Measurements from ENCODE around the gene PTGER3. TPM values are rescaled to one million over a fixed set of nuclear protein-coding genes. Genes with fewer than 3 reads are reported as not detected.

Gene PTGER3
- total and polyA plus RNA-seq, 10 of the 15 experiments (the other 5 are each of a cell fraction or from before 2014, with no cell fraction given): under 0.01 to 0.04 (median 0.02) TPM; not detected in 7

- ChIA-PET RAD21 (ENCODE audit: unreplicated experiment) (no interaction called here), POLR2A (no interaction called here), CTCF (no interaction called here), SMC1A (ENCODE audit: uncharacterized antibody, unreplicated experiment) (interaction anchor here (1.0 kb wide), 1 partner anchor 11 kb away, joined by 3 read pairs; no protein-coding TSS in a partner anchor)
- Histone ChIP-seq H3K79me2 (ENCODE audit: control insufficient read depth, insufficient read depth, low read length) (no peaks in the 10 kb centered on the region), H3K27me3 (replicated peaks in 1 of 2; ENCODE audit: control insufficient read depth in 2 of 2, insufficient read depth in 2 of 2, low read length in 1 of 2) (peaks cover 0 to 2% of the 10 kb centered on the region in 2 experiments; a peak in 1 of 4 replicates), H3K27ac (ENCODE audit: control insufficient read depth, insufficient read depth) (no peak overlapping the region), H3K4me1 (ENCODE audit: control insufficient read depth, insufficient read depth, low read length) (no peaks in the 10 kb centered on the region), H3K36me3 (ENCODE audit: control insufficient read depth in 2 of 2, insufficient read depth in 2 of 2, low read length in 1 of 2) (no peaks in the 10 kb centered on the region), H3K4me3 (no peak overlapping the region), H3K4me2 (ENCODE audit: control insufficient read depth, insufficient read depth) (no peak overlapping the region), H3K9ac (ENCODE audit: control insufficient read depth, insufficient read depth, low read length) (no peak overlapping the region), H3K9me3 (replicated peaks; ENCODE audit: control insufficient read depth, insufficient read depth, low read length) (no peaks in the 10 kb centered on the region), H4K20me1 (ENCODE audit: control insufficient read depth, insufficient read depth) (no peaks in the 10 kb centered on the region), H2AFZ (ENCODE audit: control insufficient read depth, low read depth, low read length) (no peak overlapping the region)
- intact Hi-C loops (cut with micrococcal nuclease; ENCODE audit: unreplicated experiment): no loop called here
- FAIRE-seq (no peak), ATAC-seq (no peak), DNase-seq (ENCODE audit: low read depth, low spot score) (no peak)
- 3% methylated on average over 2 of the region's 2 CpGs for WGBS (ENCODE audit: insufficient coverage, insufficient replicate concordance, low lambda C conversion rate, missing lambda C conversion rate)
- in situ Hi-C loops (cut with MboI): no loop called here
- BruUV-seq (replicated peaks): no TSS peak
- no peak for TF ChIP-seq TAF1 (IDR thresholded peaks at IDR 0.05; ENCODE audit: borderline replicate concordance, low read depth, low read length)
- no peak for TF ChIP-seq CHD2 (IDR thresholded peaks at IDR 0.05; ENCODE audit: borderline replicate concordance, low read depth, low read length)
- no peak for TF ChIP-seq CEBPB (IDR thresholded peaks at IDR 0.05; ENCODE audit: borderline replicate concordance in 1 of 2, low read depth in 2 of 2, low read length in 2 of 2)
- TF ChIP-seq, protein P1, sequence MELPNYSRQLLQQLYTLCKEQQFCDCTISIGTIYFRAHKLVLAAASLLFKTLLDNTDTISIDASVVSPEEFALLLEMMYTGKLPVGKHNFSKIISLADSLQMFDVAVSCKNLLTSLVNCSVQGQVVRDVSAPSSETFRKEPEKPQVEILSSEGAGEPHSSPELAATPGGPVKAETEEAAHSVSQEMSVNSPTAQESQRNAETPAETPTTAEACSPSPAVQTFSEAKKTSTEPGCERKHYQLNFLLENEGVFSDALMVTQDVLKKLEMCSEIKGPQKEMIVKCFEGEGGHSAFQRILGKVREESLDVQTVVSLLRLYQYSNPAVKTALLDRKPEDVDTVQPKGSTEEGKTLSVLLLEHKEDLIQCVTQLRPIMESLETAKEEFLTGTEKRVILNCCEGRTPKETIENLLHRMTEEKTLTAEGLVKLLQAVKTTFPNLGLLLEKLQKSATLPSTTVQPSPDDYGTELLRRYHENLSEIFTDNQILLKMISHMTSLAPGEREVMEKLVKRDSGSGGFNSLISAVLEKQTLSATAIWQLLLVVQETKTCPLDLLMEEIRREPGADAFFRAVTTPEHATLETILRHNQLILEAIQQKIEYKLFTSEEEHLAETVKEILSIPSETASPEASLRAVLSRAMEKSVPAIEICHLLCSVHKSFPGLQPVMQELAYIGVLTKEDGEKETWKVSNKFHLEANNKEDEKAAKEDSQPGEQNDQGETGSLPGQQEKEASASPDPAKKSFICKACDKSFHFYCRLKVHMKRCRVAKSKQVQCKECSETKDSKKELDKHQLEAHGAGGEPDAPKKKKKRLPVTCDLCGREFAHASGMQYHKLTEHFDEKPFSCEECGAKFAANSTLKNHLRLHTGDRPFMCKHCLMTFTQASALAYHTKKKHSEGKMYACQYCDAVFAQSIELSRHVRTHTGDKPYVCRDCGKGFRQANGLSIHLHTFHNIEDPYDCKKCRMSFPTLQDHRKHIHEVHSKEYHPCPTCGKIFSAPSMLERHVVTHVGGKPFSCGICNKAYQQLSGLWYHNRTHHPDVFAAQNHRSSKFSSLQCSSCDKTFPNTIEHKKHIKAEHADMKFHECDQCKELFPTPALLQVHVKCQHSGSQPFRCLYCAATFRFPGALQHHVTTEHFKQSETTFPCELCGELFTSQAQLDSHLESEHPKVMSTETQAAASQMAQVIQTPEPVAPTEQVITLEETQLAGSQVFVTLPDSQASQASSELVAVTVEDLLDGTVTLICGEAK (IDR thresholded peaks at IDR 0.05; ENCODE audit: borderline replicate concordance): no peak
- TF ChIP-seq, protein P2, sequence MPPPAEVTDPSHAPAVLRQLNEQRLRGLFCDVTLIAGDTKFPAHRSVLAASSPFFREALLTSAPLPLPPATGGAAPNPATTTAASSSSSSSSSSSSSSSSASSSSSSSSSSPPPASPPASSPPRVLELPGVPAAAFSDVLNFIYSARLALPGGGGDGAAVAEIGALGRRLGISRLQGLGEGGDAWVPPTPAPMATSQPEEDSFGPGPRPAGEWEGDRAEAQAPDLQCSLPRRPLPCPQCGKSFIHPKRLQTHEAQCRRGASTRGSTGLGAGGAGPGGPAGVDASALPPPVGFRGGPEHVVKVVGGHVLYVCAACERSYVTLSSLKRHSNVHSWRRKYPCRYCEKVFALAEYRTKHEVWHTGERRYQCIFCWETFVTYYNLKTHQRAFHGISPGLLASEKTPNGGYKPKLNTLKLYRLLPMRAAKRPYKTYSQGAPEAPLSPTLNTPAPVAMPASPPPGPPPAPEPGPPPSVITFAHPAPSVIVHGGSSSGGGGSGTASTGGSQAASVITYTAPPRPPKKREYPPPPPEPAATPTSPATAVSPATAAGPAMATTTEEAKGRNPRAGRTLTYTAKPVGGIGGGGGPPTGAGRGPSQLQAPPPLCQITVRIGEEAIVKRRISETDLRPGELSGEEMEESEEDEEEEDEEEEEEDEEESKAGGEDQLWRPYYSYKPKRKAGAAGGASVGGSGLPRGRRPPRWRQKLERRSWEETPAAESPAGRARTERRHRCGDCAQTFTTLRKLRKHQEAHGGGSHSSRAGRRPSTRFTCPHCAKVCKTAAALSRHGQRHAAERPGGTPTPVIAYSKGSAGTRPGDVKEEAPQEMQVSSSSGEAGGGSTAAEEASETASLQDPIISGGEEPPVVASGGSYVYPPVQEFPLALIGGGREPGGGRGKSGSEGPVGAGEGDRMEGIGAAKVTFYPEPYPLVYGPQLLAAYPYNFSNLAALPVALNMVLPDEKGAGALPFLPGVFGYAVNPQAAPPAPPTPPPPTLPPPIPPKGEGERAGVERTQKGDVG (CRISPR knock-in tag; IDR thresholded peaks at IDR 0.05): no peak
- no peak for TF ChIP-seq BRCA1 (IDR thresholded peaks at IDR 0.05; ENCODE audit: low read depth, low read length)
- no peak for TF ChIP-seq EZH2 (IDR thresholded peaks at IDR 0.05; ENCODE audit: borderline replicate concordance, control insufficient read depth, low read depth, low read length)
- TF ChIP-seq IKZF1 (conservative IDR thresholded peaks at IDR 0.05): no peak
- TF ChIP-seq MEF2A (IDR thresholded peaks at IDR 0.05; ENCODE audit: insufficient read depth, low read depth, low read length): no peak
- no peak for TF ChIP-seq SP1 (IDR thresholded peaks at IDR 0.05; ENCODE audit: low read depth, low read length)
- no peak for TF ChIP-seq ASH2L (IDR thresholded peaks at IDR 0.05; ENCODE audit: borderline replicate concordance, low read depth)
- TF ChIP-seq PRDM15 (CRISPR knock-in tag; IDR thresholded peaks at IDR 0.05): no peak
- TF ChIP-seq POU2F2 (IDR thresholded peaks at IDR 0.05; ENCODE audit: borderline replicate concordance, low read depth, low read length): no peak
Observed at GRCh38 chr1:70992521-70992920, 55.1 kb downstream of the PTGER3 start.

Measured in GM12878 (cell line).